Gastroesophageal sphincter (tissue), 3 donors: ENCODE results near the gene LAMA2.

Experiments used
- EP300 ChIP-seq: sonication (generic); formaldehyde crosslinking; IDR thresholded peaks from one replicate; pipeline ENCODE4 v1.6.1; 2017; ENCODE audit warnings: antibody characterized with exemption, mild to moderate bottlenecking
- POLR2A ChIP-seq, 2 donors: fragments of 450-650 bp; IDR thresholded peaks; one replicate each; pipeline ENCODE4 v1.6.1; 2017; ENCODE audit warnings: antibody characterized with exemption in 2 of 2, mild to moderate bottlenecking in 2 of 2, moderate library complexity in 1 of 2
- POLR2AphosphoS5 ChIP-seq: sonication (generic); formaldehyde crosslinking; IDR thresholded peaks from one replicate; pipeline ENCODE4 v1.6.1; 2017; ENCODE audit warnings: antibody characterized with exemption
- TF ChIP-seq, protein P1 (sequence below), 4 experiments: fragments of 200-600 bp in 2 of 4; fragments of 450-650 bp in 2 of 4; sonication (generic) in 1 of 4; IDR thresholded peaks; one replicate each; pipeline ENCODE4 v1.5.1; 2017 to 2019; ENCODE audit warnings: antibody characterized with exemption in 4 of 4, mild to moderate bottlenecking in 2 of 4, moderate library complexity in 2 of 4

DNA sequence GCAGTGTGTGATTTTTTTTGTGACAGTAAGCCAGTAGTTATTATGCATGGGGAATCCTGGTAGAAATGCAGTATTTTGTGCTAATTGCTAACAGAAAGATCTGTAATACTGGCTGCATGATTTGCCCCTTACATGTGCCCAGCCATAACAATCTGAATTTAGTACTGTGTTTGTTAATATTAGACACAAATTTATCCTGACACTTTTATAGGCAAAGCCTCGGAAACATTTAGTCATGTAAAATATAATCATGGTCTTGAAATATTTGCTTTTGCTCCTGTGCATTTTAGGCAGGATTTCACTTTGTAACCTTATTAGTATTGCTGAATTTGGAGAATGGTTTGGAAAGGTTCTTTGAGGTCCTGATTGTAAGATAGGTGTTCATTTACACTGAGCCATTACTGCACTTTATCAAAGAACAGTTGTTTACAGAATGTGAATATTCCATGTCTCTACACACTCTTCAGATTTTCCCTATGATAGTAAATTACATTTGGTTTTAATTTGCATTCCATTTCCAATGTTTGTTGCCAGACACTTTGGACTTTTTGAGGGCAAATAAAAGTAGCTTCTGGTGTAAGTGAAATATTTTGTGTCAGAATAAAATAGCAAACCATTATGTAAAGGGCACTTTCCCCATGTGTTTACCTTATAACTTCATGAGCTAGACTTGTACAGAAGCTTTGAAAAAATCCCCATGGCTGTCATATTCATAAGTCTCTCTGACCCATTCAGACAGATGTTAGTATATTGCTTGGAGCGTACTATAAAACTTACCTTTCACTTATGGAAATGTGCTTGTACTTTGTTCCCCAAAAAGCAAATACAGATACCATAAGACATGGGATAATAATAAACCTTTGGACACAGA, 477.1 kb downstream of the LAMA2 start:
- TF ChIP-seq, protein P1, sequence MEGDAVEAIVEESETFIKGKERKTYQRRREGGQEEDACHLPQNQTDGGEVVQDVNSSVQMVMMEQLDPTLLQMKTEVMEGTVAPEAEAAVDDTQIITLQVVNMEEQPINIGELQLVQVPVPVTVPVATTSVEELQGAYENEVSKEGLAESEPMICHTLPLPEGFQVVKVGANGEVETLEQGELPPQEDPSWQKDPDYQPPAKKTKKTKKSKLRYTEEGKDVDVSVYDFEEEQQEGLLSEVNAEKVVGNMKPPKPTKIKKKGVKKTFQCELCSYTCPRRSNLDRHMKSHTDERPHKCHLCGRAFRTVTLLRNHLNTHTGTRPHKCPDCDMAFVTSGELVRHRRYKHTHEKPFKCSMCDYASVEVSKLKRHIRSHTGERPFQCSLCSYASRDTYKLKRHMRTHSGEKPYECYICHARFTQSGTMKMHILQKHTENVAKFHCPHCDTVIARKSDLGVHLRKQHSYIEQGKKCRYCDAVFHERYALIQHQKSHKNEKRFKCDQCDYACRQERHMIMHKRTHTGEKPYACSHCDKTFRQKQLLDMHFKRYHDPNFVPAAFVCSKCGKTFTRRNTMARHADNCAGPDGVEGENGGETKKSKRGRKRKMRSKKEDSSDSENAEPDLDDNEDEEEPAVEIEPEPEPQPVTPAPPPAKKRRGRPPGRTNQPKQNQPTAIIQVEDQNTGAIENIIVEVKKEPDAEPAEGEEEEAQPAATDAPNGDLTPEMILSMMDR (IDR thresholded peaks at IDR 0.05) = no peak
- TF ChIP-seq POLR2AphosphoS5 = no peak
- no peak for TF ChIP-seq POLR2A (IDR thresholded peaks at IDR 0.05)
- no peak for TF ChIP-seq EP300
